Measurements from ENCODE around the gene ANKRD18A. TPM values are rescaled to one million over a fixed set of nuclear protein-coding genes. Genes with fewer than 3 reads are reported as not detected.
A peak's percentile ranks its signal among the peaks of the same experiment; 100 is the strongest.

Gene ANKRD18A
- total and polyA plus RNA-seq, 2 of the 13 experiments (the other 11 are each of a cell fraction or from before 2014, with no cell fraction given), result 5.9 to 7.6 TPM

GRCh38 chr9:38619556-38620447 is 594 bp downstream of the ANKRD18A start (continued):
- TF ChIP-seq ARNTL (CRISPR knock-in tag; IDR thresholded peaks at IDR 0.05), result no peak
- no peak for TF ChIP-seq HNF4A (CRISPR knock-in tag; IDR thresholded peaks at IDR 0.05)
- TF ChIP-seq MZF1 (CRISPR knock-in tag; IDR thresholded peaks at IDR 0.05; ENCODE audit: borderline replicate concordance), result no peak
- no peak for TF ChIP-seq PBX2 (CRISPR knock-in tag; IDR thresholded peaks at IDR 0.05)
- TF ChIP-seq FOSL2 (CRISPR knock-in tag; IDR thresholded peaks at IDR 0.05), result no peak
- no peak for TF ChIP-seq POLR2AphosphoS5 (IDR thresholded peaks at IDR 0.05; ENCODE audit: low read depth, low read length)
- TF ChIP-seq TCF7L2 (IDR thresholded peaks at IDR 0.05; ENCODE audit: low read depth, low read length), result no peak
- TF ChIP-seq ZNF143 (CRISPR knock-in tag; IDR thresholded peaks at IDR 0.05), result 0 out of 2 replicates have a peak, but pooled peaks have one; percentile 7
- TF ChIP-seq ZNF331 (CRISPR knock-in tag; IDR thresholded peaks at IDR 0.05), result no peak
- TF ChIP-seq ZNF552 (CRISPR knock-in tag; IDR thresholded peaks at IDR 0.05; ENCODE audit: borderline replicate concordance), result no peak
- TF ChIP-seq REXO4 (CRISPR knock-in tag; IDR thresholded peaks at IDR 0.05; ENCODE audit: borderline replicate concordance), result no peak
- TF ChIP-seq, protein P1, sequence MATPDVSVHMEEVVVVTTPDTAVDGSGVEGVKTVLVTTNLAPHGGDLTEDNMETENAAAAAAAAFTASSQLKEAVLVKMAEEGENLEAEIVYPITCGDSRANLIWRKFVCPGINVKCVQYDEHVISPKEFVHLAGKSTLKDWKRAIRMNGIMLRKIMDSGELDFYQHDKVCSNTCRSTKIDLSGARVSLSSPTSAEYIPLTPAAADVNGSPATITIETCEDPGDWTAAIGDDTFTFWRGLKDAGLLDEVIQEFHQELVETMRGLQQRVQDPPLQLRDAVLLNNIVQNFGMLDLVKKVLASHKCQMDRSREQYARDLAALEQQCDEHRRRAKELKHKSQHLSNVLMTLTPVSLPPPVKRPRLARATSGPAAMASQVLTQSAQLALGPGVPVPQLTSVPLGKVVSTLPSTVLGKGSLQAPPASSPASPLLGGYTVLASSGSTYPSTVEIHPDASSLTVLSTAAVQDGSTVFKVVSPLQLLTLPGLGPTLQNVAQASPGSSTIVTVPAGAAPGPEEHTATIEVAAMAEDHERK (CRISPR knock-in tag; IDR thresholded peaks at IDR 0.05; ENCODE audit: low read depth), result no peak
- no peak for TF ChIP-seq ZBTB1 (CRISPR knock-in tag; IDR thresholded peaks at IDR 0.05; ENCODE audit: borderline replicate concordance)
- TF ChIP-seq ZNF878 (CRISPR knock-in tag; IDR thresholded peaks at IDR 0.05), result no peak
- 0 out of 2 replicates have a peak, but pooled peaks have one; percentile 16 for TF ChIP-seq ZNF501 (CRISPR knock-in tag; IDR thresholded peaks at IDR 0.05)
- TF ChIP-seq, protein P2, sequence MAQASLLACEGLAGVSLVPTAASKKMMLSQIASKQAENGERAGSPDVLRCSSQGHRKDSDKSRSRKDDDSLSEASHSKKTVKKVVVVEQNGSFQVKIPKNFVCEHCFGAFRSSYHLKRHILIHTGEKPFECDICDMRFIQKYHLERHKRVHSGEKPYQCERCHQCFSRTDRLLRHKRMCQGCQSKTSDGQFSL (CRISPR knock-in tag; IDR thresholded peaks at IDR 0.05), result no peak
- TF ChIP-seq MYNN (CRISPR knock-in tag; IDR thresholded peaks at IDR 0.05; ENCODE audit: low read depth), result no peak
- no peak for TF ChIP-seq ZSCAN12 (CRISPR knock-in tag; IDR thresholded peaks at IDR 0.05)
- TF ChIP-seq ZNF839 (CRISPR knock-in tag; IDR thresholded peaks at IDR 0.05; ENCODE audit: borderline replicate concordance), result no peak
- peak; percentile 8; the same call in 1 of the 2 replicates for TF ChIP-seq ZNF556 (CRISPR knock-in tag; IDR thresholded peaks at IDR 0.05; ENCODE audit: borderline replicate concordance)
- no peak for TF ChIP-seq CREBL2 (CRISPR knock-in tag; IDR thresholded peaks at IDR 0.05; ENCODE audit: borderline replicate concordance)
- TF ChIP-seq ARID2 (CRISPR knock-in tag; IDR thresholded peaks at IDR 0.05; ENCODE audit: borderline replicate concordance), result no peak
